ENCODE data around the gene BUD31.

The BUD31 gene

DNA sequence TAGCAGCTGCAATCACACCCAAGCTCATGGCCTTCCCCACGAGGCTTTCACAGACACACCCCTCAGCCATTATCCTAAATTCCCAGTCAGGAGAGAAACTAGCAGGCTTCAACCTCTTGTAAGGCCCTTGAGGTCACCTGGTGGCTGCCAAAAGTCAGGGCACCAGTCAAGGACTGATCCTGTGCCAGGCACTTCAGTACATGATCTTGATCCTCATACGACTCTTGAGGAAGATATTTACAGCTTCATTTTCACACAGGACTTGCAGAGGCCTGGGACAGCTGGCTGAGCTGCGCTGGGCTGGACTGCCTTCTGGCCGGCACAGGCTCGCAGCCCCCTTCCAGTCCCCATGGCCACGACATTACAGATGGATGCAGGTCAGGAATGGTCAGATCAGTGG is 9.2 kb upstream of the BUD31 start:
- DNase-seq (ENCODE audit: low read depth, low spot score) = no peak

DNA sequence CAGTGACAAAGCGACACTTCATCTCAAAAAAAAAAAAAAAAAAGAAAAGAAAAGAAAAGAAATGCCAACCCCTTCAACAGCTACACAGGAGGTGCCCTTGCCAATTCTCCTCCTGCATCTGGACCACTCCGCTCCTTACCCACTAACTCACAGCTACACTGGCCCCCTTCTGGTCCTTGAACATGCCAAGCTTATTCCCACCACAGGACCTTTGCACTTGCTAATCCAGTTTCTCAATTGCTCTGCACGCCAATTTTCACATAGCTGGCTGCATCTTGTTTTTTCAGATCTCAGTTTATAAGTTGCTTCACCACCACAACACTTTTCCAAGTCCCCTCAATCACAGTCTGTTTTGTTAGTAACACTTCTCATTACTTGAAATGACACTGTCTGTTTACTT is 5.9 kb upstream of the BUD31 start:
- no peak for DNase-seq (ENCODE audit: low read depth, low spot score)

DNA sequence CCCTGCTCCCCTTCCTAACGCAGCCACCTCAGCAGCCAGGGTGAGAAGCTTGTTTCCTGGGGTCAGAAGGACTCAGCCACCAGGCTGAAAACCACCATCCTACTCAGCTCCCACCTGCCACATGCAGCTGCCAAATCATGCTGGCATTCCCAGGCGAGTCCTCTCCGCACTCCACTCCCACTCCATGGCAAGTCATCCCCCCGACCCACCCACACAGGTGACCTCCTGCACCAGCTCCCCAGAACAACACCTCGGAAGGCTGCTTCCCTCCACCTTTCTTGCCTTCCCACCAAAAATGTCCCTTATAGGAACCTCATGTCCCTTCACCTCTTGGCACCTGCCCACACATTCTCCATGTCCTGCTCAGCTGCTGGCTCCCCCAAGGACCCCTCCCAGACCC is 5.0 kb upstream of the BUD31 start:
- no peak for DNase-seq (ENCODE audit: low read depth, low spot score)

DNA sequence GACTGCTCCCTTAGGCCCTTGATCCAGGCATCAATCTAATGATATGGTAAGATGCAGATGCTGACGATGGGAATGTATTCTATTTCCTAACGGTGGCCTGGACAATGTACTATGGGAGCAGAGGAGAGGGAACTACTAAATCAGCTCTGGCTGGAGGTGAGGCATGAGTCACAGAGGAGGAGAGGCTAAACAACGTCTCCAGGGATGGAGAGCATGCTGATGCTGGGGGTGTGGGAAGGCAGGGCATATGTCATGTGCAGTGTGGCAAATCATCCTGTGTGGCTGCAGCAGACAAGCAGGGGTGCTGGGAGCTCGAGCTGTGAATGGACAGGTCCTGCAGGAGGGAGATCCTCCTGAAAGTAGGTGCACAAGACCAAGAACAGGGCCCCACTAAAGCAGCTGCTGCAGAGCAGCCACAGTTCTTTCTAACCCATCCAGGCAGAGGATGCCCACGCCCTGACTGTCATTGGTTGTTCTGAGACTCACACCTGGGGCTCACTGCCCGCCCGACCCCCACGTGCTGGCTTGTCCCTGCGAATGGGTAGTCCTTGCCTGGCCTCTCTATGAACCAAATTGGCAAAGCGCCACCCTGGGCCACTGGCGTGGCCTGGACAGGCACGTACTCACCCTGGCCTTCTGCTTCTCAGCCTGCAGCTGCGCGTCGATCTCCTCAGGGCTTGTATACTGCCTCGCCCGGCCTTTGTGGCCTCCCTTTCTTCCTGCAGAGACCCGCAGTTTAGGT is 4.4 kb upstream of the BUD31 start:
- DNase-seq (ENCODE audit: low read depth, low spot score) = no peak

DNA sequence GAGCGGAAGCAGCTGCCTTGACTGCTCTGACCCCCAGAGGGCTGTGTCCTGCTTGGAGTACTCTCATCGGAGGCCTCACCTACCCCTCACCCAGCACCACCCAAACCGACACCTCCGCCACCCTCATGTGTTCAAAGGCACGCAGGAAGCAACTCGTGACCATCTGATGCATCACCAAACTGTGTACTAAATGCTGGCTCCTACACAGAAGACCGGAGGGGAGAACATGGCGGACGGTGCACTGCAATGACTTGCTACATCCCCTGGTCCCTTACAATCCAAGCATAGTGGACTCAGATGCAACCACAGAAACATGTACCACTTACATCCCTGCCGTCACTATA is 3.8 kb upstream of the BUD31 start:
- no peak for DNase-seq (ENCODE audit: low read depth, low spot score)

DNA sequence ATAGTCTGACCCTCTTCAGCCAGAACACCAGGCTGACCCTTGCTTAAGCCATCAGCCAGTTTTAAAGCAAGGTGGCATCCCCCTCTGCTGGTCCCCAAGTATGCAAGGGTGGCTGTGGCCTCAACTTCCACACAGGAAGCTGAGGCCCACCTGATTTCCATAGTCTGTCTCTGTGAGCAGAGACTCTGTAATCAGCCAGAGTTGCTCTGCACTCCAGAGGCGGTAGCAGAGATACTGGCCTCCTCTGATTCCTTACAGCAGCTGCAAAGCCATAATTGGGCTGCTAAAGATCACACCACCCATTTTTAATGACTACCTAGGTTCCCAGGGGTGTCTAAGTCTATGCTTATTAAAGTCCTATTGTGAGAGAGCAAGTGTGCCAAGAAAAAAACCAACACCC is 2.2 kb upstream of the BUD31 start:
- no peak for DNase-seq (ENCODE audit: low read depth, low spot score)

DNA sequence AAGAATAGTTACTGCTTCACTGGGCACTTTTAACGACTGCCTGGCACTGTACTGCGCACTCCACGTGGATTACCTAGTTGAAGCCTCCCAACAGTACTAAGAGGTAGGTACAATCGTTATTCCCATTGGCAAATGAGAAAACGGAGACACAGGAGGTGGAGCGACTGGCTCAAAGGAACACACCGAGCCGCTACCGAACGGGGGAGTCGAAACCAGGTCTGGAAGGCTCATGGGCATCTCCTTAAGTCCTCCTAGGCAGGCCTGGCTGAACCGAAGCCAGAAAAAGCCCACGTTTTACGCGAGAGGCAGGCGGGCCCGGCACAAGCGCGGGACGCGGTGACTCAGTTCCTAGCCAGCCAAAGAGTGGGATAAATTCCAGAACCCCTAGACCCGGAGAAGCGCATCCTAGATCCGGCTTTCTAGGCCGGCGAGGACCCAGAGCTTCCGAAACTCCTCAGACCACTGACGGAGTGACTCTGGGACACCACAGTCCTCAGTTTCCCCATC is 844 bp upstream of the BUD31 start:
- no peak for DNase-seq (ENCODE audit: low read depth, low spot score)

DNA sequence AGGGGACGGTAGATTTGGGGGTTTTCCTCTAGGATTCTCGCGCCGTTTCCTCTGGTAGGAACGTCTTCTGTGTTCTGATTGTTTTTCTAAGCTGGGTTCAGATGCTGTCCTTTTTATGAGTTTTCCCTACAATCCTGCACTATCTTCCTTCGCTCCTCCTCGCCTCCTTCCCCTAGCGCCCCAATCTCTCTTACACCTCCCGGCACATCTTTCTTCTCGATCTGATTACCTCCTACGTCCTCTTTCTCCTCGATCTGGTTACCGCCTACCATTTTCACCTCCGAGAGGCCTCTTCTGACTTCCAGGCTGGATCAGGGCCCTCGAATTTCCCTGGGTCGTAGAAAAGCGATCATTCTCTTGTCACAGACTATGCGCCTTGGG is 413 bp downstream of the BUD31 start:
- no peak for DNase-seq (ENCODE audit: low read depth, low spot score)

DNA sequence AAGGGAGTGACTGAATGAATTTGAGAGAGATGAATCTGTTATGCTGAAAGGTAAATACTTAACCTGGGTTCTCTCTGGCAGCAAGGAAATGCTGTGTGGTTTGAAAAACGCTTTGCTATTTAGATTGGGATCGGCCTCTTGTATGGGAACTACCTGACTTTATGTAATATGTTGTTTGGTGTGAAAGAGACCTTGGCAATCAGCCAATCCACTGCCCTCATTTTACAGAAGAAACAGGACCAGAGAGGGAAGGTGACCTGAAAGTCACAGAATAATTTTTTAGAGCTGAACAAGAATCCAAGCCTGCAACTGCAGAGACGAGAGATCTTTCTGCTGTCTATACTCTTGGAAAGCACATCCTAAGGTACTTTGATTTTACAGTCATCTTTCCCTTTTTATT is 1.0 kb downstream of the BUD31 start:
- no peak for DNase-seq (ENCODE audit: low read depth, low spot score)

DNA sequence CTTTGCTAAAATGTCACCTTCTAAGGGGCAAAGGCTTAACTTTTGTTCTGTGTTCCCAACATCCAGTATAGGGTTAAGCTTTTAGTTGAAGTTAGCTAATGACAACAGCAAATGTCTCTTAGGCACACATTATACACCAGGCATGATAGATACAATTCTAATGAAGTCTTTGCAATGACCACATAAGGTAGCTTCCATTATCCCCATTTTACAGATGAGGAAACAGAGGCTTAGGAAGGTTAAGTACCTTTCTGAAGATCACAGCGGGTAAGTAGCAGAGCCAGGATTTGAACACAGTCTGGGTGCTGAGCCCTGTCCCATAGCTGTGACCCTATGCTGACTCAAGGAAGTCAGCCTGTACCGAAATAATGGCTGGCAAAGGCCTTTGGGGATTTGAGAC is 1.9 kb downstream of the BUD31 start:
- no peak for DNase-seq (ENCODE audit: low read depth, low spot score)

DNA sequence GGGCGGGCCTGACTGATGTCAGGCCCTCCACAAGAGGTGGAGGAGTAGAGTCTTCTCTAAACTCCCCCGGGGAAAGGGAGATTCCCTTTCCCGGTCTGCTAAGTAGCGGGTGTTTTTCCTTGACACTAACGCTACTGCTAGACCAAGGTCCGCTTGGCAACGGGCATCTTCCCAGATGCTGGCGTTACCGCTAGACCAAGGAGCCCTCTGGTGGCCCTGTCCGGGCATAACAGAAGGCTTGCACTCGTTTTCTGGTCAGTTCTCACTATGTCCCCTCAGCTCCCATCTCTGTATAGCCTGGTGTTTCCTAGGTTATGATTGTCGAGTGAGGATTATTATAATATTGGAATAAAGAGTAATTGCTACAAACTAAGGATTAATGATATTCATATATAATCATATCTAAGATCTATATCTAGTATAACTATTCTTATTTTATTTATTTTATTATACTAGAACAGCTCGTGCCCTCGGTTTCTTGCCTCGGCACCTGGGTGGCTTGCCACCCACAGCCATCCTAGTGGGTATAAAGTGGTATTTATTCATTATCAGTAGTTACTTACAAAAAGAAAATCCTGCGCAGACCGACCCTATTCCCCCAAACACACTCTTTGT is 6.9 kb downstream of the BUD31 start:
- DNase-seq (ENCODE audit: low read depth, low spot score) = peak; percentile 77

DNA sequence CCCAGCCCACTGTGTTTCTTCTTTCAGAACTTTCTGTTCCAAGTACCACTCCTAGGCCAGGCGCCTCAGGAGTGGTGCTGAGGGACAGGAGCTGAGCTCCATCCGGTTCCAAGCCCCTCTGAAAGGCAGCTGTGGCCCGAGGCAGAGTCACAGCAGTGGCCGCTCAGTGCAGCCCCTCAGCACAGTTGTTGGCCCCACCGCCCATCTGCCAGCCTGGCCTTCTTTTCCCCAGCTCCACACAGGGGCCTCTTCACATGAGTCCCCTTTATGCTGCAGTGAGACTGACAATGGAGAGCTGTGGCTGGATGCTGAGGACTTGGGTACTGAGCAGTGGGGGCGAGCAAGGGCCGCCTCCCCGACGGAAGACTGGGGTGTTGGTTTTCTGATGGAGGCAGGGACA is 9.5 kb downstream of the BUD31 start:
- no peak for DNase-seq (ENCODE audit: low read depth, low spot score)

DNA sequence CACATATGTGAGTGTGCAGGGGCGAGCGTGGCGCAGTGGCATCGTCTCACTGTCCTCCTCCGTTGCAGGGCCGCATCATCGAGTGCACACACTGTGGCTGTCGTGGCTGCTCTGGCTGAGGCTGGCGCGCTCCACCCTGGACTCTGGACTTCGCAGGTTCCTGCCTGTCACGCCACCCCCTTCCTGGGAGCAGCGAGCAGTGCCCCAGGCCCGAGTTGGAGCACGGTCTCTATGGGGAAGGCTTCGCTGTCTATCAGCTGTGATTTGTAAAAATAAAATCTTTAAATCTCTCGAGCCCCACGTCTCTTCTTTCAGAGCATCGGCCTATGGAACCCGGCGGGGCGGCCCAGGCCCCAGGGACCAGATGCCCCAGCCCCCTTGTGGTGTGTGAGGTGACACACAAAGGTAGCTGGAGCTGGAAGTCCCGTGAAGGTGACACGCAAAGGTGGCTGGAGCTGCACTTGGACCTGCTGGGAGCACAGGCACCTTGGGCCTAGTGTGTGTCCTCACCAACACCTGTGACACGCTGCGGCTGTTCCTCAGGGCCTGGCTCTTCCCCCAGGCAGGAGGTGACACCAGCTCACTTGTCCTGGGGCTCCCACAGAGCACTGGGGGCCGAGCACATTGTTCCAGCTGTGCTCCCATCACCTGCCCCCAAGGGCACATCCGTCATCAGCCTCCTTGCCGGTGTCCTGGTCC is 10.7 kb downstream of the BUD31 start:
- no peak for DNase-seq (ENCODE audit: low read depth, low spot score)

DNA sequence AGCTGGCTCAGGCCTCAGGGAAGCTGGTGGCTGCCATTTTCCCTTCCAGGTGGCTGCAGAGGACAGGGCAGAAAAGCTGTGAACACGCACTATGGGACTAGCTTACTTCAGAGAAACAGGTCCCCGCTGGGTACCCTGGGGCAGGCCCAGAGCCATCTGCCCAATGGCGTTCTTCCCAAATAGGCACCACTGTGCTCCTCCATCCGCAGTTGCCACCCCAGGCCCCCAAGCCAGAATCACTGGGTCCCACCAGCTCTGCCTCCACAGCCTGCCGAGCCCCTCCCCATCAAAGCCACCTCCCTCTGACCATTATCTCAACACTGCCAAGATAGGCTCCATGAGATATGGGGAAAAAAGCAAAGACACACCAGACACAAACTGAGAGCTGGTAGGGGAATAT is 11.4 kb downstream of the BUD31 start:
- DNase-seq (ENCODE audit: low read depth, low spot score) = no peak

DNA sequence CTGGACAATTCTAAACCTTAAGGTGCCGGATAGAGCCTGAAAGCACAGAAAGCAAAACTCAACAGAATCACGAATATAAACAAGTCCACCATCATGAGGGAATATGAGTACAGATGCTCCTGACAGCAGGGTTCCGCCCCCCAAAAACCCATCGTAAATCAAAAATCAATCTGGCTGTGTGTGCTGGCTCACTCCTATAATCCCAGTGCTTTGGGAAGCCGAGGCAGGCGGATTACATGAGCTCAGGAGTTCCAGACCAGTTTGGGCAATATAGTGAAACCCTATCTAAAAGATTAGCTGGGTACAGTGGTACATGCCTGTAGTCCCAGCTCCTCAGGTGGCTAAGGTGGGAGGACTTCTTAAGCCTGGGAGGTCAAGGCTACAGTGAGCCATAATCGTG is 12.2 kb downstream of the BUD31 start:
- no peak for DNase-seq (ENCODE audit: low read depth, low spot score)

DNA sequence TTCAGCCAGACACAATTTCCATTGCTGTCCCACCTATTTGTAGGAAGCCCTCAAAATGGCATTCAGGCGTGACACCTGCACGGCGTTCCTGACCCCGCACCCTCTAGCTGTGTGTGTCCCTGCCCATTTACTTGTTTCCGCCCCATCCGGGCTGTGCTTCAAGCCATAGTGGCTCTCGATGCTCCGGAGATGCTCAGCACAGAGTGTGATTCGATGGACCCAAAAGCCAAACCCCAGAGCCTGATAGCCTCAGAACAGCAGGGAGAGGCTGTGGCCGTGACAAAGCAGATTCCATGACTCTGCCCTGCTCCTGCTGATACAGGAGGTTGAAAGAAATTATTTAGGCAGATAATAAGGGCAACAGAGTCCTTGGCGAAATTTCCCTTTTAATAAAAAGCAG is 13.4 kb downstream of the BUD31 start:
- no peak for DNase-seq (ENCODE audit: low read depth, low spot score)

DNA sequence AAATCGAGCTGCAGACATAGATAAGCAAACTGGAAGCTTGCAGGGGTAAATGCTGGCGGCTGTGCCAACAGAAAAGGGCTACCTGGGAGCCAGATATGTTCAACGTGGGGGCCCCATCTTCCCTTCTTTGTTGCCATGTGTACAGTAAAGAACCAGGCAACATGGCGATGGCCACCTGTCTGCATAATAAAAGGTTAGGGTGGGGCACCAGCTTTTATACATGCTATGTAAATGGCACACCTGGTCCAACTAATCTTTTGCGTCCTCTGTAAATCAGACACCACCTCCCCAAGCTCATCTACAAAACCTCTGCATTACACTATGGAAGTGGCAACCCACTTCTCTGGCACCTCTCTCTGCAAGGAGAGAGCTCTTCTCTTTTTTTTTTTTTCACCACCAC is 13.9 kb downstream of the BUD31 start:
- no peak for DNase-seq (ENCODE audit: low read depth, low spot score)

DNA sequence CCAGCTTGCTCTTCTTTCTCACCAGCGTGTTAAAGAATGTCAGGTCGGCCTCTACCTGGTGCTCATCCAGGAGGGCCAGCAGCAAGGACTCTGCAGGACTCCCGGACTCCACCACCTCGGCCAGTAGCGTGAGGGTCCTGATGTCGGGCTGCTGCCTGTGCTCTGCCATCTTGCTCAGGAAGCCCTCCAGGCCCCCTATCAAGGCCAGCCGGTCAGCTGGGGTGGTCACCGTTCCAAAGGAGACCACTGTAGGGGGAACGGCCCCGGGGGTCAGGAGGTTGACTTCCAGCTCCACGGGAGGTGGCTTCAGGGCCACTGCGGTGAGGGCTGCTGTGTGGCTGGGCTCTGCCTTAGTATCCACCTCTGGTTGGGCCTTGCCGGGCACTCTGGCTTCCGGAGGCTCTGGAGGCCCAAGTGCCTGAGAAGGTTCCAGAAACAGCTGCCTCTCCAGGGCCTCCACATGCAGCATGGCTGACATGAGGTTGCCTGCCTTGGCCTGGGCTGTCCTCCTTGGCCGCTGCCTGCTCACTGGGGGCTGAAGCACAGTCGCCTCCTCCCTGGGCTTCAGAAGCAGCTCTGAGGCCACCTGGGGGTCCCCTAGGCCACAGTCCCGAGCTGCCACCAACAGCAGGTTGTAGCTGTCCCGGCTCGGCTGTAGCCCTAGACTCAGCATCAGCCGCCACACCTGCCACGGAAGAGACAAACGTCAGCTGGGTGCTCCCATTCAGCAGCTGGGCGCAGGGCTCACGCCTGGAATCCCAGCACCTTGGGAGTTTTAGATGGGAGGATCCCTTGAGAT is 16.4 kb downstream of the BUD31 start:
- no peak for DNase-seq (ENCODE audit: low read depth, low spot score)

DNA sequence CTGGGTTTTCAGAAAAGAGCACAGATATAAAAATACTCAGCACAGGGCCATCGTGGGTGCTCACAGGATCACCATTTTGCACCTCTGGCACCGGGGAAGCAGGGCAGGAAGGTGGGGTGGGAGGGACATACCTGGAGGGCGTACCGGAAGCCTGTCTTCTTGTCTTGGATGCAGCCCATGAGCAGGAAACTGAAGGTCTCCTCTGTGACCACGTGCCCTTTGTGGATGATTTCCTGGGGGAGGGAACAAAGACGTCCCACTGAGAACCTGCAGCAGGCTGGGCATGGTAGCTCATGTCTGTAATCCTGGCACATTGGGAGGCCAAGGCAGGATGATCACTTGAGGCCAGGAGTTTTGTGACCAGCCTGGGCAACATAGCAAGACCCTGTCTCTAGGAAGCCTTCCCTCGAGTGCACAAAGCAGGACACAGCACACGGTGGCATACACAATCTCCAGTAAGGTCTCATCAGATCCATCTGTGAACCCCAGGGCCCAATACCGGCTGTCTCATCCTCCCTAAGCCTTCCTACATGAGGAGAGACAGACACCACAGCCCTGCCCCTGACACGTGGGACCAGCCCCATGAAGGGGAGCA is 20.3 kb downstream of the BUD31 start:
- peak; percentile 21 for DNase-seq (ENCODE audit: low read depth, low spot score)

DNA sequence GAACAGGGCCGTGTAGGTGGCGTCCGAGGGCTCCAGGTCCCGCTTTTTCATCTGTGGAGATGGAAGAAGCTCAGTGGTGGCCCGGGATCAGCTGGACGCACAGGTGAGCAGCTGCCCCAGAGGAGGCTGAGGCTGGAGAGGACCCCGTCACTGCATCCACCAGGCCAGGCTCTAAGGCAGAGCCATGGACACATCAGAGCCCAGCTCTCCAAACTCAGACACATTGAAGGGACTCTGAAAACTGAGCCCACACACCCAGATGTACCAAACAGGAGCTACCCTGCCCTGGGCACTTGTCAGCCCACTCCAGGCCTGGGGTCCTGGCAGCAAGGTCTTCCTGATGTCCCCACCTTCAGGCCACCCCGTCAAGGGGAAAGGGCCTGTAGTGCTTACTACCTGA is 21.0 kb downstream of the BUD31 start:
- no peak for DNase-seq (ENCODE audit: low read depth, low spot score)

DNA sequence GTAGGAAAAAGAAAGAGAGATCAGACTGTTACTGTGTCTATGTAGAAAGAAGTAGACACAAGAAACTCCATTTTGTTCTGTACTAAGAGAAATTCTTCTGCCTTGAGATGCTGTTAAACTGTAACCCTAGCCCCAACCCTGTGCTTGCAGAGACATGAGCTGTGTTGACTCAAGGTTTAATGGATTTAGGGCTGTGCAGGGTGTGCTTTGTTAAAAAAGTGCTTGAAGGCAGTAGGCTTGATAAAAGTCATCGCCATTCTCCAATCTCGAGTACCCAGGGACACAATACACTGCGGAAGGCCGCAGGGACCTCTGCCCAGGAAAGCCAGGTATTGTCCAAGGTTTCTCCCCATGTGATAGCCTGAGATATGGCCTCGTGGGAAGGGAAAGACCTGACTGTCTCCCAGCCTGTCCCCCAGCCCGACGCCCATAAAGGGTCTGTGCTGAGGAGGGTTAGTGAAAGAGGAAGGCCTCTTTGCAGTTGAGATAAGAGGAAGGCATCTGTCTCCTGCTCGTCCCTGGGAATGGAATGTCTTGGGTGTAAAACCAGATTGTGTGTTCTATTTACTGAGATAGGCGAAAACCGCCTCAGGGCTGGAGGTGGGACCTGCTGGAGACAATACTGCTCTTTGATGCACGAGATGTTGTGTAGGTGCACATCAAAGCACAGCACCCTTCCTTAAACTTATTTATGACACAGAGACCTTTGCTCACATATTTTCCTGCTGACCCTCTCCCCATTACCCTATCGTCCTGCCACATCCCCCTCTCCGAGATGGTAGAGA is 23.2 kb downstream of the BUD31 start:
- DNase-seq (ENCODE audit: low read depth, low spot score) = peak; percentile 95

Data from ELF-1 (cell line).